GM12878 (cell line): ENCODE results near the gene SEC23A. TPM values are rescaled to one million over a fixed set of nuclear protein-coding genes. Genes with fewer than 3 reads are reported as not detected.

Source experiments
- ATAC-seq: fragments of 200-7000 bp; cut with Tn5 transposase; 3 replicates; pipeline ENCODE4 v1.9.1; 2020; ENCODE audit warnings: mild to moderate bottlenecking, moderate library complexity
- BruUV-seq: library from RNA; stranded (reverse); fragments of 400-500 nt; replicated peaks from 2 replicates; lab custom pipeline; 2021; lab: Mats Ljungman, UMichigan
- CTCF ChIA-PET: fragments of 300-600 bp; sonication (Branson Sonifier 250); formaldehyde crosslinking; extraction: SDS; loops from one replicate; lab custom pipeline; 2021; ENCODE audit warnings: inconsistent platforms; lab: Yijun Ruan, JAX
- POLR2A ChIA-PET: fragments of 350-600 bp; formaldehyde crosslinking; extraction: SDS; loops from one replicate; lab custom pipeline; 2021; ENCODE audit warnings: inconsistent platforms; lab: Charles Lee
- RAD21 ChIA-PET: fragments of 300-600 bp; sonication (Branson Sonifier 250); formaldehyde crosslinking; loops from one replicate; lab custom pipeline; 2023; ENCODE audit warnings: antibody characterized with exemption; ENCODE audit not compliant: unreplicated experiment; lab: Charles Lee
- SMC1A ChIA-PET: fragments of 300-600 bp; sonication (Branson Sonifier 250); formaldehyde crosslinking; loops from one replicate; lab custom pipeline; 2023; ENCODE audit not compliant: unreplicated experiment, uncharacterized antibody; lab: Charles Lee
- DNase-seq: peaks from one replicate; pipeline ENCODE4 v3.0.0-alpha.2; 2011; ENCODE audit warnings: low read depth, low spot score
- FAIRE-seq: peaks from 3 replicates; lab custom pipeline; 2011; peaks lifted over from hg19 to GRCh38; lab: Jason Lieb, UNC
- H2AFZ ChIP-seq: 2 replicates; pipeline ENCODE4 v1.6.0; 2011; ENCODE audit warnings: low read depth, low read length, control low read depth; ENCODE audit not compliant: control insufficient read depth
- H3K27ac ChIP-seq: 2 replicates; pipeline ENCODE4 v1.5.1; 2011; ENCODE audit warnings: control low read depth; ENCODE audit not compliant: control insufficient read depth, insufficient read depth
- H3K27me3 ChIP-seq, 2 experiments: replicated peaks in 1 of 2; 2 replicates each; pipeline versions ENCODE4 v1.6.0 to v1.6.1; 2011; ENCODE audit warnings: low read length in 1 of 2; ENCODE audit not compliant: control insufficient read depth in 2 of 2, insufficient read depth in 2 of 2
- H3K36me3 ChIP-seq, 2 experiments: 2 replicates each; pipeline ENCODE4 v1.5.1; 2011; ENCODE audit warnings: low read length in 1 of 2; ENCODE audit not compliant: control insufficient read depth in 2 of 2, insufficient read depth in 2 of 2
- H3K4me1 ChIP-seq: 2 replicates; pipeline ENCODE4 v1.6.1; 2011; ENCODE audit warnings: mild to moderate bottlenecking, low read length, moderate library complexity, mixed read lengths; ENCODE audit not compliant: control insufficient read depth, insufficient read depth
- H3K4me2 ChIP-seq: 2 replicates; pipeline ENCODE4 v1.6.0; 2011; ENCODE audit warnings: control low read depth; ENCODE audit not compliant: control insufficient read depth, insufficient read depth
- H3K4me3 ChIP-seq: fragments of 200-600 bp; sonication (generic); 2 replicates; pipeline ENCODE4 v1.5.1; 2016
- H3K79me2 ChIP-seq: 2 replicates; pipeline ENCODE4 v1.6.0; 2011; ENCODE audit warnings: low read length; ENCODE audit not compliant: control insufficient read depth, insufficient read depth
- H3K9ac ChIP-seq: 2 replicates; pipeline ENCODE4 v1.8.0; 2011; ENCODE audit warnings: low read length, control low read depth, mixed read lengths; ENCODE audit not compliant: control insufficient read depth, insufficient read depth
- H3K9me3 ChIP-seq: replicated peaks from 3 replicates; pipeline ENCODE4 v1.5.1; 2011; ENCODE audit warnings: mild to moderate bottlenecking, low read length; ENCODE audit not compliant: control insufficient read depth, insufficient read depth
- H4K20me1 ChIP-seq: 2 replicates; pipeline ENCODE4 v1.6.0; 2011; ENCODE audit not compliant: control insufficient read depth, insufficient read depth
- ATF7 ChIP-seq: fragments of 450-650 bp; IDR thresholded peaks from 2 replicates; pipeline ENCODE4 v1.6.1; 2016; ENCODE audit warnings: low read depth, mild to moderate bottlenecking
- CBFB ChIP-seq: IDR thresholded peaks from 2 replicates; pipeline ENCODE4 v1.6.1; 2016; ENCODE audit warnings: antibody characterized with exemption, low read depth
- POU2F2 ChIP-seq: IDR thresholded peaks from 3 replicates; pipeline ENCODE4 v1.6.1; 2011; ENCODE audit warnings: low read depth, mild to moderate bottlenecking, low read length, borderline replicate concordance
- RBBP5 ChIP-seq: fragments of 200-600 bp; sonication (generic); conservative IDR thresholded peaks from 2 replicates; pipeline ENCODE4 v1.6.1; 2016
- SMAD1 ChIP-seq: fragments of 450-650 bp; IDR thresholded peaks from 2 replicates; pipeline ENCODE4 v1.6.1; 2018; ENCODE audit warnings: mild to moderate bottlenecking, low read depth; ENCODE audit not compliant: partially characterized antibody
- SMAD5 ChIP-seq: IDR thresholded peaks from 2 replicates; pipeline ENCODE4 v1.6.1; 2016; ENCODE audit warnings: antibody characterized with exemption, low read depth
- ZSCAN29 ChIP-seq: fragments of 450-650 bp; IDR thresholded peaks from 2 replicates; pipeline ENCODE4 v1.6.1; 2017; ENCODE audit warnings: mild to moderate bottlenecking, moderate library complexity
- WGBS: methylation state at CpG from one replicate; pipeline ENCODE4 v1.1.6; 2016; ENCODE audit warnings: low lambda C conversion rate; ENCODE audit not compliant: insufficient replicate concordance, insufficient coverage; ENCODE audit errors: missing lambda C conversion rate; 5-methylcytosine and 5-hydroxymethylcytosine counted together
- in situ Hi-C: fragments of 300-500 bp; cut with MboI; formaldehyde crosslinking; loops from 9 replicates; pipeline ENCODE4 v1.14.3; 2018; ENCODE audit warnings: mixed read lengths
- intact Hi-C: fragments of 100-400 bp; cut with micrococcal nuclease; formaldehyde crosslinking; loops from one replicate; pipeline ENCODE4 v1.14.2; 2022; ENCODE audit not compliant: unreplicated experiment
- polyA plus RNA-seq, 11 experiments: library from polyadenylated mRNA; depleted of rRNA in 4 of 11; unstranded in 6 of 11; stranded (reverse) in 5 of 11; fragments of >200 nt; fragmentation: Nextera tagmentation in 4 of 11; fragmentation: Illumina TruSeq in 1 of 11; extraction: Ambion mirVana in 4 of 11; extraction: Trizol in 1 of 11; gene quantifications; 1 replicate in 1 of 11; 2 replicates in 10 of 11; pipeline versions ENCODE4 v1.2.1 to v1.2.3, GENCODE V29; 2011 to 2016; ENCODE audit warnings: inconsistent platforms in 2 of 11, missing spikeins in 2 of 11, low read depth in 1 of 11
- total RNA-seq, 4 experiments: library from RNA; depleted of rRNA in 3 of 4; stranded (reverse); fragments of >200 nt in 3 of 4; fragmentation: Illumina TruSeq in 1 of 4; extraction: Trizol in 1 of 4; gene quantifications; 2 replicates each; pipeline versions ENCODE4 v1.2.1 to v1.2.3, GENCODE V29; 2013 to 2021

SEC23A gene
- total and polyA plus RNA-seq, 10 of the 15 experiments (the other 5 are each of a cell fraction or from before 2014, with no cell fraction given), result 13.6 to 63.8 (median 37.3) TPM

- TF ChIP-seq SMAD1, result no peak
- TF ChIP-seq SMAD5, result no peak
- TF ChIP-seq ZSCAN29, result no peak
- TF ChIP-seq CBFB, result no peak
- no peak for TF ChIP-seq ATF7
Observed at GRCh38 chr14:38993981-38994380, 109.1 kb downstream of the SEC23A start (continued).

- FAIRE-seq (no peak), DNase-seq (no peak), ATAC-seq (no peak)
- Histone ChIP-seq H3K36me3 (no peaks in the 10 kb centered on the region), H3K4me1 (peaks cover 5% of the 10 kb centered on the region; the same call in 1 of the 2 replicates), H3K9me3 (no peaks in the 10 kb centered on the region), H4K20me1 (no peaks in the 10 kb centered on the region), H3K4me3 (no peak overlapping the region), H3K27ac (no peak overlapping the region), H3K4me2 (no peak overlapping the region), H3K9ac (no peak overlapping the region), H3K79me2 (no peaks in the 10 kb centered on the region), H2AFZ (no peak overlapping the region), H3K27me3 (no peaks in the 10 kb centered on the region)
- SMC1A ChIA-PET, result interaction anchor here (0.9 to 1.3 kb wide), 2 partner anchors 43 to 475 kb away, joined by 3 read pairs; no protein-coding TSS in a partner anchor
- CTCF ChIA-PET, result interaction anchor here (2.4 kb wide), 1 partner anchor 42 kb away, joined by 8 read pairs; no protein-coding TSS in a partner anchor
- intact Hi-C loops (no loop called here), in situ Hi-C loops (no loop called here)
- POLR2A ChIA-PET, result no interaction called here
- TF ChIP-seq POU2F2 (no peak), RBBP5 (no peak)
- RAD21 ChIA-PET, result no interaction called here
- BruUV-seq, result no TSS peak
- 93% methylated on average over 4 of the region's 4 CpGs for WGBS
Observed at GRCh38 chr14:38992067-38992844, 110.8 kb downstream of the SEC23A start.
